DMS153 treated with DMSO at 0.1 percent for 48 hours (cell line): ENCODE data around the gene MTMR2.
"Not testable (repeated sequence)": the region's sequence is repeated elsewhere in the genome, so short reads cannot be mapped to it uniquely, and the experiment has no call there.

Source experiments
- DNase-seq: peaks from one replicate; lab custom pipeline; 2025; ENCODE audit not compliant: unreplicated experiment; lab: John Stamatoyannopoulos, UW

The MTMR2 gene

DNA sequence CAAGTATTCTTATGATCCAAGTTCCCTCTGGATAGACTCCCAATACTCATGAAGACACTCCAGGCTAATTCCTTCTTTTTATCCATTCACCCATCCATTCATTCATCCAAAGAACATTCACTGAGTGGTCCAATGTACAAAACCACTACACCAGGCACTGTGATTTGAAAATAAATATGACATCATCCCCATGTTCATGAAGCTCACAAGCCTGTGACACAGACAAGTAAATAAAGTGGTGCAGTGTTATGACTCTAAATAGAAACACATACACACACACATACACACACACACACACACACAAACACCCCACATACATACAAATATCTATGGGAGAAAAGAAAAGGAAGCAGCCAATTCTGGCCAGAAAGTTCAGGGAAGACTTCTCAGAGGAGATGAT, 35.5 kb downstream of the MTMR2 start:
- DNase-seq = no peak

DNA sequence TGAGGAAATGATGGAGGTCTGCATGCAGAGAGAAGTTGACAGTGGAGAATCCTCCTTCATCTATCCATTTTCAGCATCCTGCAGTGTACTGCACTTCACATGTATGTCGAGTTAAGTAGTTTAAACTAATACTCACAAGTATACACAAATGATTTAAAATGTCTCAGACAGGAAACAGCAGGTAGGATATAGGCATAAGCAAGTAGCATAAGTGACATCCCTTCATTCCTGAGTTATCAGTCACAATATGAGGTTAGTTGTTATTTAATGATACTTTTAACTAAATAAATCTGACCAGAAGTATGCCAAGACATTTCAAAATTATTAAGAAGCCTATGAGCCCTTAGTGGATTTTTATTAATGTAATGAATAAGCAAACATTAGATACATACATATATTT, 37.4 kb downstream of the MTMR2 start:
- no peak for DNase-seq

DNA sequence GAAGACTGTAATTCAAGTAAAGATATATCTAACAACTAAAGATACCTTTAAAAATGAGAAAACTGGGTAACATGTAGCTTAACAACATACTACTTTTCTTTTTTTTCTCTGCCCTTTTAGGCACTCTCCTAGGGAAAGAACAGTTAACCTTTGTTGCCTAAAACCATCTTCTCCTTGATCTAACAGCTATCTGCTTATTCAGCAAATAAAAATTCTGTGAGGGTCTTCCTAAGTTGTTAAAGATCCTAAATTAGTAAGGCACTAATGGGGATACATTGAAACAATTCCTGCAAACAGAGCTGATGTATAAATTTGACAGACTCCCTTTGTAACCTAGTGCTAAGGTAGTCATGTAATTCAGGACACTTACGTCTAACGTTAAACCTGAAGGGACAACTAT, 39.1 kb downstream of the MTMR2 start:
- no peak for DNase-seq

DNA sequence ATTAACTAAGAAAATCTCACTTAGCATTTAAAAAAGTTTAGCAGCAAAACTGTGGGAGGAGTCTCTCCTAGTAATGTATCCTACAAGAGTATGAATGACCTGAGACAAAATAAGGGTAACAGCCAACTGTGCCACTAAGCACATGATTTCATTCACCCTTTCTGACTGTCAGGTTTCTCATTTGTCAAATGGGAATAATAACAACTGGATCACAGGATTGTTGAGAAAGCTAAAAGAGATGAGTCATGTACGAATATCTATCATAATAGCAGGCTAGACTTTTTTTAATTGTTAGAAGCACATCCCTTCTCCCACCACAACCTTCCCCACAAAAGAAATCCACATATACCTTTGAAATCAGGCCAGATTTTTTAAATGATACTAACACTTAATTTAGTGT, 39.5 kb downstream of the MTMR2 start:
- no peak for DNase-seq

DNA sequence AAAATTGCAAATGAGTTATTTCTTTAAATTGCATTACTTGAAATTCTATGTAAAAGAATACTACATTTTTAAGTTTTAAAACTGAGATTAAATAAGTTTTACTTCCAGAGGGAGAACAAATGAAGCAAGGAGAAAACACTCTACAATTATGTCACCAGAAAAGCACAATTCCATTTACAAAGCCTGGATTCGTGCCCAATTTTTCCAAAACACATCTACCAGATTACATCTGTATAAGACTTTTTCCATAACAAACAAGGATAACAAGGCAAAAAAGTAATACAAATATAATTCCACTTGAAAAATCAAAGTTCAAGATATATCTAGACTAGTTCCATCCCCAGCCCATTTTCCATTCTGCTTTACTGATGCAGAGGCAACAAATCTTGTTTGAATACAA, 40.5 kb downstream of the MTMR2 start:
- no peak for DNase-seq

DNA sequence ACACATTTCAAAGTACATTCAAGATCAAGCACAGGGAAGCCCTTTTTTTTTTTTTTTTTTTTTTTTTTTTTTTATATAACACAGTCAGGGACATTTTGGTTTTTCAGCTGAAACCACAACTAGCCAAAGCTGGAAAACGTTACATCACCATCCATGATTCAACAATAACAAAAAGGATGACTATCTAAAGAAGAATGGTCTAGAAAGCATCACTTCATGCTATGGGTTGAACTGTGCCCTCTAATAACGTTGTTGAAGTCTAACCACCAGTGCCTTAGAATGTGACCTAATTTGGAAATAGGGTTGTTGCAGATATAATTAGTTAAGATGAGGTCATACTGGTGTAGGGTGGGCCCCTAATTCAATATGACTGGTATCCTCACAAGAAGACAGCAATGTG, 46.6 kb downstream of the MTMR2 start:
- no peak for DNase-seq

DNA sequence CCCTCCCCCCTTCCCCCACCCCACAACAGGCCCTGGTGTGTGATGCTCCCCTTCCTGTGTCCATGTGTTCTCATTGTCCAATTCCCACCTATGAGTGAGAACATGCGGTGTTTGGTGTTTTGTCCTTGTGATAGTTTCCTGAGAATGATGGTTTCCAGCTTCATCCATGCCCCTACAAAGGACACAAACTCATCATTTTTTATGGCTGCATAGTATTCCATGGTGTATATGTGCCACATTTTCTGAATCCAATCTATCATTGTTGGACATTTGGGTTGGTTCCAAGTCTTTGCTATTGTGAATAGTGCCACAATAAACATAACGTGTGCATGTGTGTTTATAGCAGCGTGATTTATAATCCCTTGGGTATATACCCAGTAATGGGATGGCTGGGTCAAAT, 53.0 kb downstream of the MTMR2 start:
- DNase-seq = not testable (repeated sequence)

DNA sequence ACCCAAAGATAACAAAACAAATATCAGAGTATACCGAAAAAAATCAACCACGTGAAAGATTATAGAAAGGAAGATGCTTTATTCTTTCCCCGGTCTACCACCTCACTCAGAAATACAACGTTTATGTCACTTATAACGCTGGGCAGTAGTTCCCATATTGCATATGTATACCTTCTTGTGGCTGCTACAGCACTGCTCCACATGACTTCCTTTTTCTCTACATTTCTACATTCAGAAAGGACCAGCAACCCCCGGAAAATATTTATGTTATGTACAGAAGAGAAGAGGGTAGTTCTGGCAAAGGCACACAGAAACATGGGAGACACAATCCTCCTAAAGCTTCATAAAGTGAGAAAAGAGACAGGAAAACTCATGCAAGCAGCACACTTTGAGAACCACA, 56.8 kb downstream of the MTMR2 start:
- DNase-seq = no peak

DNA sequence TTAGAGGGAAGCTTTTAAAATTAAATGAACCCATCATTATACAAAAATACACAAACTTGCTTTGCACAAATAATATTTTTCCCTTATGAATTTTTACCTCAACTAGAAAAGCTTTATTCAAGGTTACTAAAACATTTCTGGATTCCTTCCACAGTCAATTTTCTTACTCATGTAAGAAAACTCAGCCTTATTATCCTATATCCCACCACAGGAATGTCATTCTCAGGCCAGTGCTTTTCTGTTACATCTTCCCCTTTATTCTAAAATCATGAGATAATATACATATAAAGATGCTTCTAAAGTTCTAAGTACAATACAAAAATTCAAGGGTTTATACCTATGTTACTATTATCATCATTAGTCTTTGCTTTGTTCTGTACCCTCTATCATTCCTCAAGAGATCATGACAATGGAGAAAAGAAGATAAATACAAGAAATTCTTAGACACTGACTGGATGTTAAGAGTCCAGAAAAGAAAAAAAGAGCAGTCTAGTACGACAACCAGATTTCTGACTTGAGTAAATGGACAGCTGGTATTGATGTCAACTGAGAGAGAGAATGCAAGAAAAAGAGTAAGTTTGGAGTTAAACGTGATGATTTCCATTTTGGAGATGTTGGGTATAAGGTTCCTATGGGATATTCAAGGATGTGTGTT, 60.3 kb downstream of the MTMR2 start:
- no peak for DNase-seq

DNA sequence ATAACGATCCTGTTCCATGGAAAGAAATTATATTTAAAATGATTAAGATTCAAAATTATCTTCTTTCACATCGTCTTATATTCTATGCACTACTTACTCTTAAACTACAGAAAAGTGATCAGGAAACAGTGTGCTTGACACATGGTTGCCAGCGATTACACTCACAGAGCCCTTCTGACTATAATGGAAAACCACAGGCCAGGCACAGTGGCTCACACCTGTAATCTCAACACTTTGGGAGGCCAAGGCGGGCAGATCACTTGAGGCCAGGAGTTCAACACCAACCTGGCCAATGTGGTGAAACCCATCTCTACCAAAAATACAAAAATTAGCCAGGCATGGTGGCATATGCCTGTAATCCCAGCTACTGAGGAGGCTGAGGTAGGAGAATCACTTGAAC, 63.9 kb downstream of the MTMR2 start:
- not testable (repeated sequence) for DNase-seq

DNA sequence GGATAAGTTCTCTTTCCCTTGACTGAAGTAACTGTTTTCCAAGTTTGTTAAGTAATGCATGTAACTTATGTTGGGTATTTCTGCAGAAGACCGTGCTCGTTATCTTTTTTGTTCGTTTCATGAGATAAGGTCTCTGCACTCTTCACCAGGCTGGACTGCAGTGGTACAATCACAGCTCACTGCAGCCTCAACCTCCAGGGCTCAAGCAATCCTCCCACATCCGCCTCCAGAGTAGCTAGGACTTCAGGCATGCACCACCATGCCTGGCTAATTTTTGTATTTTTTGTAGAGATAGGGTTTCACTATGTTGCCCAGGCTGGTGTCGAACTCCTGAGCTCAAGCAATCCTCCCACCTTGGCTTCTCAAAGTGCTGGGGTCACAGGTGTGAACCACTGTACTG, 69.5 kb downstream of the MTMR2 start:
- DNase-seq = not testable (repeated sequence)

DNA sequence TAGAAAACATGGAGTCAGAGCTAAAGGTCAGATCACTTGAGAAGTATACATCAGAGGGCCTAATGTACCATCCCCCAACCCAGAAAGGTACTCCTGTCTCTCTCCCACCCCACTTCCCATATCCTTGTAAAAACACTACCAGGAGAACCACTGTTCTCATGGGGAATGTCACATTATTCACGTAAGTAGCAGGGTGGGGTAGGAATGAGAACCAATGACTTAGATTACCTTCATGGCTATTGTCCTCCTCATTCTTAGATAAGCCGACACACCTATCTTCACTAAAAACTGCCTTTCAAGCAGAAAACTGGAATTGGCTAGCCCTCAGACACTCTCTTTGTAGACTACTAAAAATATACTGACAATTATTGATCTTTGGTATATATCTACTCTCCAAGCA, 70.0 kb downstream of the MTMR2 start:
- DNase-seq = no peak

DNA sequence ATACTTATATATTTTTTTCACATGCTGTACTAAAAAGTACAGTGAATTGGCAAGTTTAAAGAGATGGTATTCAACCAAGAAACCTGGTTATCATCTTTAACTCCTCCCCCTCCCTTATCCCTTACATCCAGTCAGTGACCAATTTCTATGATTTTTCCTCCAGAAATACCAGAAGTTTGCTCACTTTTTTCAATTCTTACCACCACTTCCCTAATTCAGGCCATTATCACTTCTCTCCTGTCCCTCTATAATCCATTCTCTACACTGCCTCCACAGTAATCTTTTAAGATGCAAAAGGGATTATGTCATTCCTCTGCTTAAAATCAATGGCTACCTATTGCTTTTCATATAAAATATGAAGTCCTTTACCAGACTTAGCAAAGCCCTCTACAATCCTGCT, 70.8 kb downstream of the MTMR2 start:
- DNase-seq = no peak

DNA sequence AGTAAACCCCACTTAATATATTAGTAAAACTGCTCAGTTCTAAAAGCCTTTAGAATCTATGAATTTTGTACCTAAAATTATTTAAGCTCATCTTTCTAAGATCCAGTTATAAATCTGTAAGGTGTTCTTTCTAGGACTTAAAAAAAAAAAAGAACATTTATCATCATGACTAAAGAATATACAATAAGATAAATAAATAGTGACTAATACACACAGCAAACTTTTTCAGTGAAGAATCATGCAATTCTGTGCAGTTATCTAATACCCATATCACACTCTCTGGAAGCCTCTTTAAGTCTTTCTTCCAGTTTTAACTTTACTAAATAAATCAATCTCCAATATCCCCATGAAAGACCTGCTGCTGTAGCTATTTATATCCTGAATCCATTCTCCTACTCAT, 73.8 kb downstream of the MTMR2 start:
- DNase-seq = no peak

DNA sequence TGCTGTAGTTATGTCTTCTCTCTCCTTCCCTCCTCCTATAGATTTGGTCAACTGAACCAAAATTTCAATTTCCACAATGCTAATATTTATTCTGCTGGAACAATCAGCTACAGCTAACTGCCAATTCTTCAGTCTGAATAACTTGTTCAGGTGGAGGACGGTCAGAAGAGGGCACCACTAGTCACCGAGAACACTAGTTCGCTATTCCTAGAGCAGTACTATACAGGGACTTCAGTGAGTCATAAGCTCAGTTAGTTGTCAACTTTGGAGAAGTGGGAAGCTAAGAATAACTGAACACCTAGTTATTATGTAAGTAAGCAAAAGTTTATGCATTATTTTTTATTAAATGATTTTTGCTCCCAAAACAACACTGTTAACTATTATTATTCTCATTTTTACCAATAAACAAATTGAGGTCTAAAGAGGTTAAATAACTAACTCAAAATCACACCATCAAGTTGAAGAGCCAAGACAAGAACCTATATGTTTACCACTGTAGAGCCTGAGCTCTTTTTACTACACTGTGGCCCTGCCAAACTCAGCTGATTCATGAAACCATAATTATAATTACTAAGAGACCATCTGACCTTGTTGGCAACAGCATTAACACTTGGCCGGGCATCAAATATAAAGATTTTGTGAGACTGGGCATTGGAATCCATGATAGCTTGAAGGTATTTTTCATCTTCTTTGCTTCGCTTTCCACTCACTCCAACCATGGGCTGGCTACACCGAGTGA, 74.7 kb downstream of the MTMR2 start:
- peak; percentile 38 for DNase-seq

DNA sequence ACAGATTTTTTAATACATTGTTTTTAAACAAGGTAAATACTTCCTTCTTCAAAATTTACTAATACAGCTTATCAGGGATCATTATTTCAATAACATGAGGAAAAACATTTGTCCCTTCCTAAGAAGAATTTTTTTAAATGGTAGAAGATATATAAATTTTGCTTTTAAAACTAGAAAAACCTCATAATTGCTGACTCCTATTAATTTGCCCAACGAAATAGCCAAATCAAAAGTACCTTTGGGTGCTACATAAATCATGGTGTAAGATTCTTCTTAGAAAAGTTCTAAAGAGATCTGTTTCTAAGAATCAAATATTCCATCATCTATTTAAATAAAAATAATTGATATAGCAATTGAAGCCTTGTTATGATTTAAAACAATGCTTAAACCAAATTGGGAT, 78.7 kb downstream of the MTMR2 start:
- DNase-seq = no peak

DNA sequence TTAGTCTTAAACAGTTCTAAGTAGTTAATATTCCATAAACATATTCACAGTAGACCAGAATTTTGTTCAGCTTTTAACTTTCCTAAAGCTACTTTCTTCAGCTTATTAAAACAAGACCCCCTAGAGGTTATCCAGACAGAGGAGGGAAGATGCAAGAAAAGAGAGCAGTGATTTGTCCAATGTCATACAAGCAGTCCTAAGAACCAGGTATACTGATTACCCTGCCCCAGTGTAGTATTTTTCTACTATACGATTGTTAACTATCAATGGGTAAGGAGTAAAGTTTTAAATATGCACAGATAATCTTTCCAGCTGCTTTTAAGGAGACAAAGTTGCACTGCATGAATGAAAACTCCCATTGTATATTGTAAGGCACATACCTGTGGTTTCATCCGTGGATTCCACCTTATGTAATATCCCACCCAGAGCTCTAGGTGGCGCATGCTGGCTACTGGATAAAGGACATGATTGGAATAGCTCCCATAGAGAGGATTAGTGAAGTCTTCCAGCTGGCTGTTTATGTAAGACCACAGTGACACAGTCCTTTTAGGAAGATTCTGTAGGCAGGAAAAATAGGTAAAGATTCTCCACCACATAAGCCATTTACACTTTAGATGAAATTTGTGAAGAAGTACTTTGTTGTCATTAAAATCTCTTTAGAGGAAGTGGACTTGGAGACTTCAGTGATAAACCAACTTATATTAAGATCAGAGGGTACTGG, 88.0 kb downstream of the MTMR2 start:
- DNase-seq = peak; percentile 39

DNA sequence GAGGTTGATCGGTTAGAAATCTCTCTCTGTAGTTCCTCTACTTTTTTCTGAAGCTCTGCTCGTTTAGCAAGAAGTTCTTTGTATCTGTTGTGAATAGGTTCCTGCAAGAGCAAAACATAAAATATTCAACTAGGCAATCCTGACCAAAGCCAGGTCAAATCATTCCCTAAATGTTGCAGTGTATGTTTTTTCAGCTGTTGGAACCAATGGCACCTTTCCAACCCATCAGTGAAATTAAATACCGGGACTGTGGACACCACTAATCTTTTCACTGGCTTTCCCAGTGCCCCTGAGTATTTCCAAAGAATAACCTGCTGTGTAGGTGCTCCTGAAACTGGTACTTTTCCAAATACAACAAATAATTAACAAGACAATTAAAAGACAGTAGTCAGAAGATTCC, 88.6 kb downstream of the MTMR2 start:
- no peak for DNase-seq

DNA sequence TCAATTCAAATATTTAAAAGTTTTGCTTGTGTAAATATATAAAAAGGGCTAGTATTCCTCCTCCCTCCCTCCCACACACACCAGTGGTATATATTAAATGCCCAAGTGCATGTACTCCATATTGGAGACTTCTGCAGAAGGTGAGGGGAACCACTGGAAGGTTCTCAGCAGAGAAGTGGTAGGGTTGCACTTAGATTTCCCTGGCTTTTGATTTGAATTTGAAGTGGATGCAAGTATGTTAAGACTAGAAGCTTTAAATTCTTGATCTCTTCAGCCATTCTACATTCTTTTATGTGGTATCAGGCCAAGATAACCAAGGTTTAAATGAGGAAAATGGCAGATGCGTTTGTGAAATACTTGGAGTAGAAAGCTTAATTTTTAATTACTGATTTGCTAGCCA, 90.5 kb downstream of the MTMR2 start:
- DNase-seq = no peak

DNA sequence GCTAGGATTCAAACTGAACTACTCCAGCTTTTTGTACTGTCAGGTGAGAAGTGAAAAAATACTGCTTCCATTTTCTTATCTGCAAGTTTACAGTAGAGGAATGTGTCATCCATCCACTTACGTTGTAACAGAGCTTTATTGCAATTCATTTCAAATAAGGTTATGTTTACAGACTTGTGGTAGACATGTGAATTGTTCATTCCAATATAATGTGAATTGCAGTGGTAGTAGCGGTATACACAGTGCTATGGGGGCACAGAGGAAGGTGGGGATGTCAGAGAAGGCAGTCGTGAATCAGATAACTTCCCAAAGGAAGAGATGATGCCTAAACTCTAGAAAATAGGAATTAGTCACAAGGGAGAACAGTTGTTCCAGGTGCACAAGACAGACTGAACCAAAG, 91.1 kb downstream of the MTMR2 start:
- no peak for DNase-seq

DNA sequence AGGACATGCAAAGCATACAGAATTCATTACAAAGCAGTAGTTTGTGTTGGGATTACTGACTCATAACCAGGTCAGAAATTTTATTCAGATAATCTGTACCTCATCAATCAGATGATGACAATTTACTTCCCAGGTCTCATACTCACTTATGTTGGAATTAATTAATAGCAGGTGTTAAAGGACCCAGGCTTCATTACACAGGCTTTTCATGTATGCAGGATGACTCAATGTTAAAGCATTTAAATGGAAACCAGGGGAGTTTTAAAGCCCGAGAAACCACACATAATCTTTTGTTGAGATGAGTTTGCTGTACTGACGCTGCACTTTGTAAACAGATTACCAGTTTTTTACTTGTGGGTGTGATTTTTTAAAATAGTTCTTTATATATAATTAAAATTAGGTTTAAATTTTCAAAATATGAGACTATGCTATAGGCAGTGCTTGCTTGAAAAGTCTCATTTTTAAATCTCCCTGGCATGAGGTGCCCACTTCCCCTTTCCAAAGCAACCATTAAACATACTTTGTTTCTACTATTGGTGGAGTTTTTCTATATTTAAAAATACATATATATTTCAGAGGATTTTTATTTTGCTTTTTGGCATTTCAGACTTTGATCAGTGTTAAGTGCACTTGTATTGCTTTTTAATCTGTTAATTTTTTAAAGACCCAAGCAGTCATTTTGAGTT, 92.6 kb downstream of the MTMR2 start:
- DNase-seq = no peak
